Activated T-cell treated with anti-CD3 and anti-CD28 coated beads, Interleukin-2, amount 50 U/mL, for 72 hours (primary cell): ENCODE data around the gene STRN. TPM values are rescaled to one million over a fixed set of nuclear protein-coding genes. Genes with fewer than 3 reads are reported as not detected.
"Not testable (repeated sequence)": the region's sequence is repeated elsewhere in the genome, so short reads cannot be mapped to it uniquely, and the experiment has no call there.

ENCODE experiments used
- ATAC-seq, 2 donors: fragments of 150-1000 bp; cut with Tn5 transposase; replicated peaks in 1 of 2; 2 replicates each; pipeline ENCODE4 v1.10.0; 2021; ENCODE audit warnings: moderate library complexity in 2 of 2, mild to moderate bottlenecking in 1 of 2
- DNase-seq, 2 donors: peaks; one replicate each; pipeline ENCODE4 v3.0.0; 2021 to 2022; ENCODE audit warnings: mixed read lengths in 1 of 2
- H3K27ac Mint-ChIP-seq: one replicate; pipeline ENCODE4 v1.8.0; 2022; ENCODE audit warnings: mild to moderate bottlenecking, moderate library complexity, mixed read lengths
- H3K27me3 Mint-ChIP-seq: one replicate; pipeline ENCODE4 v1.8.0; 2022; ENCODE audit warnings: low read depth, mixed read lengths
- H3K36me3 Mint-ChIP-seq, 2 donors: one replicate each; pipeline ENCODE4 v1.8.0; 2022; ENCODE audit warnings: mixed read lengths in 2 of 2, mild to moderate bottlenecking in 1 of 2; ENCODE audit not compliant: insufficient read depth in 2 of 2
- H3K4me1 Mint-ChIP-seq: one replicate; pipeline ENCODE4 v1.8.0; 2022; ENCODE audit warnings: low read depth, mixed read lengths
- H3K4me3 Mint-ChIP-seq, 2 donors: one replicate each; pipeline ENCODE4 v1.8.0; 2022; ENCODE audit warnings: mild to moderate bottlenecking in 2 of 2, mixed read lengths in 2 of 2, moderate library complexity in 2 of 2
- H3K9me3 Mint-ChIP-seq, 2 donors: one replicate each; pipeline ENCODE4 v1.8.0; 2022; ENCODE audit warnings: mixed read lengths in 2 of 2
- total RNA-seq, 2 donors: library from RNA; stranded (reverse); gene quantifications; one replicate each; pipeline ENCODE4 v1.2.3, GENCODE V29; 2022

The STRN gene
- total RNA-seq, 2 donors from 2014 or later: 34.1 to 41.7 TPM

DNA sequence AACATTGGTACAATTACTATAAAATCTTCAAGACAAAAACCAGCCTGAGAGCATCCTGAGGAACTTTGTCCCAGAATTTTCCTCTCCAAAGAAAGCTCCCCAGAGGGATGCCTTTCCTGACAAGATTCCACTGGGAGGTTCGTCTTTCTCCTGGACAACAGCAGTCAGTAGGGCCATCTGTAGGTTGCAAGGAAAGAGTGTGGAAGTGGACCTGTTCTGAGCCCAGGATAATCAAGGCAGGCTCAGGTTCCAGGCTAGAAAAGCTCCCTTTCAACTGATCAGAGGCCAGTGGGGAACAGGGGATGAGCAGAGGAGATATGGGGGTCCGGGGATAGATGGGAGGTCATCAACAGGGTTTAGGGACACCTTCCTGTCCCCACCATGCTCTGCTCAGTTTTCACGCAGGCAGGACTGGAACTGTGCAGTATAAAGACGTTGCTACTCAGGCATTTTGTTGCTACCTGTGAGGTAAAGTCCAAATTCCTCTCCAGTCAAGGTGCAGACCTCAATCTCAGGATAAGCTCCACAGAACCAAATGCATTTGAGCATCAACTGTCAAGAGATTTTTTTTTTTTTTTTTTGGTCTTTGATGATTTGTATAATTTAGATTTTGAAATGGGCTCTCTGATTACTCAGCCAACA is 126.2 kb downstream of the STRN start:
- Mint-ChIP-seq H3K36me3 (no peaks in the 10 kb centered on the region), H3K27ac (no peak overlapping the region), H3K27me3 (no peaks in the 10 kb centered on the region), H3K4me3 (no peak overlapping the region), H3K9me3 (no peaks in the 10 kb centered on the region), H3K4me1 (peaks cover 7% of the 10 kb centered on the region)
- ATAC-seq: no peak
- no peak for DNase-seq

DNA sequence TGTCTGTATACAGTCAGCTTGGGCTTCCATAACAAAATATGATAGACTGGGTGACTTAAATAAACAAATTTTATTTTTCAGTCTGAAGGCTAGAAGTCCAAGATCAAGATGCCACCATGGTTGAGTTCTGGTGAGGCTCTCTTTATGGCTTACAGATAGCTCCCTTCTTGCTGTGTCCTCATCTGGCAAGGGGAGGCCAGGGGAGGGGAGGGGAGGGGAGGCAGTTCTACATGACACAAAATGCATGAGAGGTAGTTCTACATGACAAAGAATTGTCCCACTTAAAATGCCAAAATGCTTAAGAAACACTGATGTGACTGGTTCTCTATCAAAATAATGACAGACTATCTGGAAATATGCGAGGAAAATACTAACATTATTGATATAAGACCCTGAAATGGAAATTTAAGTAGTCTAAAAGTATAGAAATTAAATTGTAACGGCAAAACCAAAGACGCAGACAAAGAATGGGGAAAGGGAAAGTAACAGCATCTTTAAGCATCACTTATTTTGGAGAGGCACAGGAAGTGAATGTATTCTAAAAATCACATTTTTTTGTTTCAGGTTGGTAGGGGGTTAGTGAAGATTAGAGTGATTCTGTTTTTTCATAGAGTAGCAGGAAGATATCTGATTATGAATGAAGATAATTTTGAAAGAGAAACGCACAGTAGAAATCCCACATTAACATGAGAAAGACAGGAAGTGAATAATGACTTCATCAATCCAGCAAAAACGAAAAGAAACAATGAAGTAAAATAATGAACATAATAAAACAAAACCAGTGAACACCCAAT is 131.4 kb downstream of the STRN start:
- peaks cover 0 to 3% of the 10 kb centered on the region in 2 donors for H3K36me3 Mint-ChIP-seq
- peak overlapping the region; percentile 16 to 71 for H3K4me3 Mint-ChIP-seq
- DNase-seq (no peak), ATAC-seq (no peak)
- H3K9me3 Mint-ChIP-seq: no peaks in the 10 kb centered on the region
- H3K27me3 Mint-ChIP-seq: no peaks in the 10 kb centered on the region
- H3K4me1 Mint-ChIP-seq: peaks cover 11% of the 10 kb centered on the region
- H3K27ac Mint-ChIP-seq: peak overlapping the region; percentile 42

DNA sequence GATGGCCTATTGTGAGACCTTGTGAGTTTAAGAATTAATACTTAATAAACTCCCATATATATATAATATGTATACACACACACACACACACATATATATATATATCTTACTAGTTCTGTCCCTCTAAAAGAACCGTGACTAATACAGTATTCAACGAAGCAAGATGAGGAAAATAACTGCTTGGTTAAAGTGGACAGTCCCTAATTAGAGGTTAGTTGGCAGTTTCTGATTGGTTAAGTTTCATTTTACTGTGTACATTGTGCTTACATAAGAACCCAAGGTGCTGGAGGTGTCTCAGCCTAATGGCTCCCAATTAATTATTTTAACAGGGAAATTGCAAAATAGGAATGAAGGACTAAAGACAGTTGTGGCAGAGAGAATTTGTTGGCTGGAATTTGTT is 132.1 kb downstream of the STRN start:
- H3K4me1 Mint-ChIP-seq: peaks cover 11% of the 10 kb centered on the region
- no peak overlapping the region for H3K27ac Mint-ChIP-seq
- H3K36me3 Mint-ChIP-seq: peaks cover 0 to 3% of the 10 kb centered on the region in 2 donors
- H3K27me3 Mint-ChIP-seq: peaks cover under 1% of the 10 kb centered on the region
- no peak overlapping the region for H3K4me3 Mint-ChIP-seq
- ATAC-seq (no peak), DNase-seq (no peak)
- H3K9me3 Mint-ChIP-seq: no peaks in the 10 kb centered on the region

DNA sequence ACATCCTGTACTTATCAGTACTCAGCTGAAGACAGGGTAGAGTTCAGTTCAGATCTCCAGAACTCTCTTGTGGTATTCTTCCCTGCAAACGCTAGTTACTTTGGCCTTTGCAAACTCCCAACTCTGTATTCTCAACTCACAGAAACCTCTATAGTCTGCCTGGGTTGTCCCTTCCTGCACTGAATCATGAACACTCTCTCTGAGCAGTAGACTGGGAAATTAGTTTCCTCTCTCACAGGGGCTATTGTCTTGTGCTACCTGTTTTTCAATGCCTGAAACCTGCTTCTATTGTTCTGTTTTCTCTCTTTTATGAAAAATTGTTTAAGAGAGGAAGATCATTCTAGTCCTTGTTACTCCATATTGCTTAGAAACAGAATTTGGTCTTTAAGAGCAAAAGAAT is 135.2 kb downstream of the STRN start:
- peaks cover 11% of the 10 kb centered on the region for H3K4me1 Mint-ChIP-seq
- H3K27me3 Mint-ChIP-seq: peaks cover 7% of the 10 kb centered on the region
- ATAC-seq (peak in 1 of 2 donors; percentile 18), DNase-seq (no peak)
- H3K9me3 Mint-ChIP-seq: no peaks in the 10 kb centered on the region
- no peak overlapping the region for H3K27ac Mint-ChIP-seq
- no peak overlapping the region for H3K4me3 Mint-ChIP-seq
- H3K36me3 Mint-ChIP-seq: peaks cover 0 to 3% of the 10 kb centered on the region in 2 donors

DNA sequence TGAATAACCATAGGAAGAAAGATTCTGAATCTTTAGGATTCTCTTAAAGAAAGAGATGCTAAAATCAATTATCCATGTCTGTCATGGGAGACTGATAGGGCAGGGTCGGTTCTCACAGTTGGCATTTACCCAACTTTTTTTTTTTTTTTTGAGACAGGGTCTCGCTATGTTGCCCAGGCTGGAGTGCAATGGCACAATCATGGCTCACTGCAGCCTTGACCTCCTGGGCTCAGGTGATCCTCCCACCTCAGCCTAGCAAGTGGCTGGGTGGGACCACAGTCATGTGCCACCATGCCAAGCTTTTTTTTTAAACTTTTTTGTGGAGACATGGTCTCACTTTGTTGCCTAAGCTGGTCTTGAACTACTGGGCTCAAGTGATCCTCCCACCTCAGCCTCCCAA is 141.7 kb downstream of the STRN start:
- H3K4me3 Mint-ChIP-seq, H3K4me1 Mint-ChIP-seq, ATAC-seq, H3K27me3 Mint-ChIP-seq, H3K27ac Mint-ChIP-seq, DNase-seq, H3K9me3 Mint-ChIP-seq, H3K36me3 Mint-ChIP-seq: not testable (repeated sequence)

DNA sequence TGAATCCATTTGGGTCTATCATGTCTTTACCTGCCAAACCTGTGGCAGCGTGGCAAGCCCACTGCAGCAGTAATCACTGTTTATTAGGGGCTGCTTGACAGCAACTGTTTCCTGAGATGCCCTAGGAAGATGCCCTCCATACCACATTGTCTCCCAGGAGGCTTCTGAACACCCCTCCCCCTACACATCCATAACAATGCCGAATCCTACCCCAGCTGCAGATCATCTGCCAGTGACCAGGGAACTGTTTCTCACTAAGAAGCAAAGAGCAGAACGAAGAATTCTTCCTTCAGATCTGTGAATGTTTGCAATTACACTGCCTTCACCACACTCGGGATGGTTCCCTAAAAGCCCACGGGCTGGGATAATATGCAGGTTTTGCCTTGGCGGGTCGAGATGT is 142.1 kb downstream of the STRN start:
- Mint-ChIP-seq H3K9me3 (no peaks in the 10 kb centered on the region), H3K4me3 (no peak overlapping the region), H3K4me1 (no peaks in the 10 kb centered on the region), H3K36me3 (no peaks in the 10 kb centered on the region), H3K27me3 (peaks cover 7% of the 10 kb centered on the region), H3K27ac (no peak overlapping the region)
- DNase-seq: no peak
- no peak for ATAC-seq

DNA sequence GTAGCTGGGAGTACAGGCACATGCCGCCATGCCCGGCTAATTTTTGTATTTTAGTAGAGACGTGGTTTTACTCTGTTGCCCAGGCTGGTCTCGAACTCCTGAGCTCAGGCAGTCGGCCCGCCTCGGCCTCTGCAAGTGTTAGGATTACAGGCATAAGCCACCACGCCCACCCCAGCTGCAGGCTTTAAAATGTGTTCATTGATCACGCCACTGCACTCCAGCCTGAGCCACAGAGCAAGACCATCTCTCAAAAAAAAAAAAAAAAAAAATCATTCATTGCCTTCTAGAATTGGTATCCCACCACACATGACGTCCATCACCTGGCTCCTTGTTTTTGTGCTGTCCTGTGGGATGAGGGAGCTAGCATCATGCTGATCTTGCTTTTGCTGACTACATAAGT is 142.5 kb downstream of the STRN start:
- Mint-ChIP-seq H3K27me3 (peaks cover 4% of the 10 kb centered on the region), H3K9me3 (no peaks in the 10 kb centered on the region), H3K36me3 (no peaks in the 10 kb centered on the region), H3K4me3 (no peak overlapping the region), H3K27ac (no peak overlapping the region), H3K4me1 (no peaks in the 10 kb centered on the region)
- ATAC-seq (no peak), DNase-seq (no peak)

DNA sequence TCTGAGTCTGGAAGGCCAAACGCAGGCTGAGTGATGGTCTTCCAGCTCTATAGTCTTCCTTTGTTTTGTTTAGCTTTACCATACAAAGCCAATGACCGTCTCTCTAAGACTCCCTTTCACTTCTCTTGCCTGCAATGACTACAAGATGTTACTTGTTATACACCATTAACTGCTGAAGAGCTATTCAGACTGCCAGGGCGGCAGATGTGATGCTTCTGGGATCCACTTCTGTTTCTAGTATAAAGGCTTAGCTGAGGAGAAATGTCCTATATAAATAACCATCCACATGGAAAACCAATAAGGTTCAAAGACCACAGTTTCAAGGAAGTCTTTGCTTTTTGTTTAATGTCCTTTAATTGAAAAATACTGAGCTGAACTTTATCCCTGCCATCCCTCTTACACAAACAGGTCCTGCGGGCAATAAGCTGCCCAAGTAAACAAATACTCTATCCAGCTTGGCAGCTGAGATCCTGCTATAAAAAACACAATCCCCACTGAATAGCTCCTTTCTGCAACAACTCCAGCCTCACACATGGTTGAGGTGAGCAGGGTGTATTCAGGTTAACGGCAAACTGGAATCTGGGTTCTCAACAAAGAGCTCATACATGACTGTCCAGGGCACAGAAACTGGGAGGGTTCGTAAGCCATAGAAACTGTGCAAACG is 145.3 kb downstream of the STRN start:
- no peak for DNase-seq
- Mint-ChIP-seq H3K27me3 (no peaks in the 10 kb centered on the region), H3K27ac (no peak overlapping the region), H3K9me3 (no peaks in the 10 kb centered on the region), H3K36me3 (no peaks in the 10 kb centered on the region), H3K4me3 (no peak overlapping the region), H3K4me1 (peaks cover 5% of the 10 kb centered on the region)
- no peak for ATAC-seq

DNA sequence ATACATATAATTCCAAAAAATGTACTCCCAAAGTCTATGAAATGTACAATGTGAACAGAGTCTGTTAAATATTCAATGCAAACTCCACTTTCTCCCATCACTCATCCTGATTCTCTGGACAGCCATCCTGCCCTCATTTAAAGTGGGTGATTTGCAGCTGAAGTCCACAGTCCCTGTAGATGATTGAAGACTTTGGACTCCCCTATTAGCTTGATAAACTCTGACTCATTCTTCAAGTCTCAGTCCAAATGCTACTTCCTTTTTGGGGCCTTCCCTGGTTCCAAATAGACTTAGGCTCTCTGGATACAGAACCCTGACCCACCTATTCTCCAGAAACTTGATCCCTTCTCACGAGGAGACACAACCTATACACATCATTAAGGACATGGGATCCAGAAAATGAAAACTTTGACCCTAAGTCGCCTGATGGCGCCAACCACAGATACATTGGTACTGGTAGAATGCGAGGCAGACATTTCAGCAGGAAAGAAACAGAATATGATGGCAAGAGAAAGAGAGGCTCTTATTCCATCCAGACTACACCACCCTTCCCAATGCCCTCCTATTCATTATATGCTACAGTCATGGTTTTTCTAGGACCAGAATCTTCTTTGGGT is 147.1 kb downstream of the STRN start:
- no peak overlapping the region for H3K4me3 Mint-ChIP-seq
- no peaks in the 10 kb centered on the region for H3K27me3 Mint-ChIP-seq
- H3K27ac Mint-ChIP-seq: no peak overlapping the region
- no peaks in the 10 kb centered on the region for H3K9me3 Mint-ChIP-seq
- DNase-seq: no peak
- H3K4me1 Mint-ChIP-seq: peaks cover 5% of the 10 kb centered on the region
- ATAC-seq: no peak
- no peaks in the 10 kb centered on the region for H3K36me3 Mint-ChIP-seq

DNA sequence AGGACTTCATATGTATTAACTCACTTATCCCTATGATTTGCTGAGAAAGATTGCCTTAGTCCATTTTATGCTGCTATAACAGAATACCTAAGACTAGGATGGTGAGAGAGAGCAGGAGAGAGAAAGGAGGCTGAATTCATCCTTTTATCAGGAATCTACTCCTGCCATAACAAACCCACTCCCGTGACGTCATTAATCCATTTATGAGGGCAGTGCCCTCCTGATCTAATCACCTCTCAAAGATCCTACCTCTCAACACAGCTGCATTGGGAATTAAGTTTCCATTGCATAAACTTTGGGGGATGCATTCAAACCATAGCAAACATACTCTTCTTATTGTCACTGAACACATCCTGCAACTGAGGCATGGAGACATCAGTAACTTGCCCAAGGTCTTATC is 147.8 kb downstream of the STRN start:
- Mint-ChIP-seq H3K27ac (no peak overlapping the region), H3K4me3 (no peak overlapping the region), H3K9me3 (no peaks in the 10 kb centered on the region), H3K36me3 (no peaks in the 10 kb centered on the region), H3K4me1 (peaks cover 5% of the 10 kb centered on the region), H3K27me3 (no peaks in the 10 kb centered on the region)
- no peak for DNase-seq
- ATAC-seq: no peak

DNA sequence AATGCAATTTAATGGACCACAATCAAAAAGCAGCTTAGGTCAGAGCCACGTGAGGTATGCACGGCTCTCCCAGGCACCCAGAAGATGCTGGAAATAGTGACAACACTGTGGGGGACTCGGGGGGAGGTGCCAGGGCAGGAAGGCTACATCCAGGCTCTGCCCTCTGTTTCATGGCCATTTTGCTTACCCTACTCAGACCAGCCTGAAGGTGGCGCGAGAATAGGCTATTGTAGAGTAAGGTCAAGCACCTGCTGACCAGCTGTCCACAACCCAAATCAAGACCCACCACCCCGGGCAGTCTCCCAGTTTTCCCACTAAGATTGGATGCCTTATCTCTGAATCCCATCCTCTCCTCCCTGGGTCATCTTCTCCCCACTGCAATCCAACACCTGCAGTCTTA is 154.1 kb downstream of the STRN start:
- Mint-ChIP-seq H3K9me3 (no peaks in the 10 kb centered on the region), H3K36me3 (no peaks in the 10 kb centered on the region), H3K4me3 (no peak overlapping the region), H3K27ac (no peak overlapping the region), H3K4me1 (peaks cover 5% of the 10 kb centered on the region), H3K27me3 (no peaks in the 10 kb centered on the region)
- ATAC-seq (no peak), DNase-seq (no peak)

DNA sequence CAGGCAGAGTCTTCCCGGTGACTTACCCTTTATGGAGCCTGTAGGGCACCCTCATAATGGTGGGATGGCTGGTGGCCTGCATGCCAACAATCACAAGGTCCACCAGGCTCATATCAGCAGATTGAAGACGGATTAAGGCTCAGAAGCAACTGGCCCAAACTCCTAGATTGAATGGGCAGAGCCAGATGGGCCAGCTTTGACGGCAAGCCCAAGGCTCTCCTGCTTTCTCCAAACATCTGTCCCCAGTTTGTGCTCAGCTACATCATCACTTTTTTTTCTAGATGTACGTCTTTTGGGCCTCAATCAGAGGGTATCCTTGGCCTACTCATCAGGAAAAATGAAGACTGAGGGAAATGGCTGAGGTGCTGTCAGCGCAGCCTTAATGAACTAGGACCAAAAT is 155.3 kb downstream of the STRN start:
- H3K4me1 Mint-ChIP-seq: no peaks in the 10 kb centered on the region
- ATAC-seq: no peak
- H3K27me3 Mint-ChIP-seq: peaks cover 1% of the 10 kb centered on the region
- no peak overlapping the region for H3K4me3 Mint-ChIP-seq
- DNase-seq: no peak
- H3K27ac Mint-ChIP-seq: no peak overlapping the region
- no peaks in the 10 kb centered on the region for H3K9me3 Mint-ChIP-seq
- no peaks in the 10 kb centered on the region for H3K36me3 Mint-ChIP-seq

DNA sequence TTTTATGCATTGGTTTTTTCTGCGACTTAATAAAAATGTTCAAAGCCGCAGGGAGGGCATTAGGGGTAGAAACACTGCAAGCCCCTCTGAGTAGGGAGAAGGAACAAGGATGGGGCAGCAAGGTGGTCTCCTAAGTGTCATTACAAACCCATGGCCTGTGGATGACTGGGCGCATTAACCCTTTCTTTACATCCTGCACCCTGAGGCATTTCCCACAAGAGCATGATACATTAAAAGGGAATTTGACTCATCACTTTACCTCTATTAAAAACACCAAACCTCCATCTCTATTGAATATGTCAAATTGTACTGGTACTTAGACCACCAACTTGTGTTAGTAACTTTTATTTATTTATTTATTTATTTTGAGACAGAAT is 157.3 kb downstream of the STRN start:
- no peaks in the 10 kb centered on the region for H3K9me3 Mint-ChIP-seq
- peaks cover 6% of the 10 kb centered on the region for H3K27me3 Mint-ChIP-seq
- no peaks in the 10 kb centered on the region for H3K4me1 Mint-ChIP-seq
- H3K36me3 Mint-ChIP-seq: no peaks in the 10 kb centered on the region
- H3K27ac Mint-ChIP-seq: no peak overlapping the region
- DNase-seq (no peak), ATAC-seq (no peak)
- no peak overlapping the region for H3K4me3 Mint-ChIP-seq
